IMR-90 (cell line): ENCODE data around the gene YPEL5. TPM values are rescaled to one million over a fixed set of nuclear protein-coding genes. Genes with fewer than 3 reads are reported as not detected.

Source experiments
- ATAC-seq: fragments of 200-7000 bp; cut with Tn5 transposase; 2 replicates; pipeline ENCODE4 v1.9.1; 2020; ENCODE audit warnings: low read depth, mild to moderate bottlenecking, moderate library complexity
- BruUV-seq: library from RNA; stranded (reverse); fragments of 400-500 nt; replicated peaks from 2 replicates; lab custom pipeline; 2021; lab: Mats Ljungman, UMichigan
- CTCF ChIA-PET: fragments of 300-600 bp; formaldehyde crosslinking; extraction: SDS; loops from one replicate; lab custom pipeline; 2021; ENCODE audit warnings: antibody characterized with exemption; lab: Yijun Ruan, JAX
- POLR2A ChIA-PET: fragments of 300-600 bp; sonication (Branson Sonifier 250); formaldehyde crosslinking; loops from one replicate; lab custom pipeline; 2022; ENCODE audit warnings: antibody characterized with exemption; ENCODE audit not compliant: unreplicated experiment; lab: Charles Lee
- DNase-seq: peaks from one replicate; pipeline ENCODE4 v3.0.0; 2013
- H2AFZ ChIP-seq: replicated peaks from 2 replicates; pipeline ENCODE3; 2013; ENCODE audit warnings: low read length, mild to moderate bottlenecking; ENCODE audit not compliant: poor library complexity
- H2AK5ac ChIP-seq: 2 replicates; pipeline ENCODE4 v1.6.1; 2013; ENCODE audit warnings: low read depth, low read length, inconsistent platforms
- H2AK9ac ChIP-seq: replicated peaks from 2 replicates; pipeline ENCODE3; 2013; ENCODE audit warnings: mild to moderate bottlenecking, low read depth, low read length, moderate library complexity; ENCODE audit not compliant: poor library complexity
- H2BK120ac ChIP-seq: 2 replicates; pipeline ENCODE4 v1.6.1; 2013; ENCODE audit warnings: low read depth, low read length, inconsistent platforms
- H2BK15ac ChIP-seq: 3 replicates; pipeline ENCODE4 v1.6.1; 2013; ENCODE audit warnings: low read depth, low read length, inconsistent platforms
- H2BK20ac ChIP-seq: 2 replicates; pipeline ENCODE4 v1.6.1; 2013; ENCODE audit warnings: low read depth, mild to moderate bottlenecking, inconsistent platforms, low read length, moderate library complexity
- H2BK5ac ChIP-seq: 2 replicates; pipeline ENCODE4 v1.6.1; 2013; ENCODE audit warnings: mild to moderate bottlenecking, low read depth, low read length, inconsistent platforms; ENCODE audit not compliant: poor library complexity, severe bottlenecking
- H3K14ac ChIP-seq: replicated peaks from 2 replicates; pipeline ENCODE4 v1.6.1; 2013; ENCODE audit warnings: low read depth, low read length, inconsistent platforms
- H3K18ac ChIP-seq: 2 replicates; pipeline ENCODE4 v1.6.1; 2013; ENCODE audit warnings: low read depth, low read length, control low read depth
- H3K23ac ChIP-seq: 2 replicates; pipeline ENCODE4 v1.6.1; 2013; ENCODE audit warnings: low read depth, low read length, inconsistent platforms
- H3K27ac ChIP-seq: 2 replicates; pipeline ENCODE4 v1.5.1; 2013; ENCODE audit warnings: mild to moderate bottlenecking, control low read depth, low read length; ENCODE audit not compliant: insufficient read depth
- H3K27me3 ChIP-seq: 2 replicates; pipeline ENCODE4 v1.6.1; 2013; ENCODE audit warnings: low read length; ENCODE audit not compliant: control insufficient read depth, insufficient read depth
- H3K36me3 ChIP-seq: 2 replicates; pipeline ENCODE4 v1.6.1; 2013; ENCODE audit warnings: low read length, mixed read lengths; ENCODE audit not compliant: control insufficient read depth, insufficient read depth
- H3K4ac ChIP-seq: 2 replicates; pipeline ENCODE4 v1.6.1; 2013; ENCODE audit warnings: low read depth, low read length, inconsistent platforms
- H3K4me1 ChIP-seq: 2 replicates; pipeline ENCODE4 v1.6.1; 2013; ENCODE audit warnings: low read length, mixed read lengths; ENCODE audit not compliant: control insufficient read depth, insufficient read depth
- H3K4me2 ChIP-seq: 2 replicates; pipeline ENCODE4 v1.6.1; 2013; ENCODE audit warnings: low read depth, mild to moderate bottlenecking, control low read depth, low read length, moderate library complexity
- H3K4me3 ChIP-seq: 2 replicates; pipeline ENCODE4 v1.5.1; 2013; ENCODE audit warnings: low read depth, mild to moderate bottlenecking, control low read depth, low read length, moderate library complexity; ENCODE audit not compliant: insufficient read depth
- H3K56ac ChIP-seq: 2 replicates; pipeline ENCODE4 v1.6.1; 2013; ENCODE audit warnings: low read length, inconsistent platforms; ENCODE audit not compliant: insufficient read depth; ENCODE audit errors: extremely low read depth
- H3K79me1 ChIP-seq, 2 experiments: 2 replicates each; pipeline ENCODE4 v1.6.1; 2013; ENCODE audit warnings: low read length in 2 of 2, inconsistent platforms in 1 of 2, low read depth in 1 of 2
- H3K9ac ChIP-seq: 2 replicates; pipeline ENCODE4 v1.6.1; 2013; ENCODE audit warnings: low read depth, low read length, control low read depth
- H3K9me1 ChIP-seq: 2 replicates; pipeline ENCODE4 v1.6.1; 2013; ENCODE audit warnings: low read length, inconsistent platforms; ENCODE audit not compliant: insufficient read depth
- H3K9me3 ChIP-seq: 2 replicates; pipeline ENCODE4 v1.6.1; 2013; ENCODE audit warnings: low read length; ENCODE audit not compliant: control insufficient read depth, insufficient read depth
- H4K20me1 ChIP-seq: 2 replicates; pipeline ENCODE4 v1.6.1; 2013; ENCODE audit warnings: low read length, inconsistent platforms; ENCODE audit not compliant: insufficient read depth
- H4K5ac ChIP-seq: 2 replicates; pipeline ENCODE4 v1.6.1; 2013; ENCODE audit warnings: mild to moderate bottlenecking, low read depth, low read length, control low read depth
- H4K8ac ChIP-seq, 2 experiments: 2 replicates each; pipeline ENCODE4 v1.6.1; 2013; ENCODE audit warnings: low read depth in 2 of 2, low read length in 2 of 2, control low read depth in 1 of 2, inconsistent platforms in 1 of 2
- H4K91ac ChIP-seq: 2 replicates; pipeline ENCODE4 v1.6.1; 2013; ENCODE audit warnings: low read depth, low read length, inconsistent platforms; ENCODE audit not compliant: insufficient read depth
- MXI1 ChIP-seq: IDR thresholded peaks from 2 replicates; pipeline ENCODE4 v1.6.1; 2012; ENCODE audit warnings: low read depth, mild to moderate bottlenecking, low read length, moderate library complexity, borderline replicate concordance
- NFE2L2 ChIP-seq: fragments of 150-350 bp; IDR thresholded peaks from 2 replicates; pipeline ENCODE4 v1.6.1; 2016; ENCODE audit warnings: low read depth, mild to moderate bottlenecking, low read length
- WGBS, 2 experiments: methylation state at CpG; one replicate each; pipeline versions ENCODE4 v1.1.5 to v1.1.7; 2013; ENCODE audit warnings: missing lambda C conversion rate in 2 of 2; ENCODE audit not compliant: insufficient read length in 1 of 2; ENCODE audit errors: extremely low coverage in 2 of 2; 5-methylcytosine and 5-hydroxymethylcytosine counted together
- dilution Hi-C: fragments of 300-500 bp; cut with HindIII; formaldehyde crosslinking; loops from one replicate; pipeline ENCODE4 v1.14.3; 2018; ENCODE audit warnings: low sequenced_read_pairs; ENCODE audit not compliant: unreplicated experiment
- in situ Hi-C: fragments of 300-500 bp; cut with MboI; formaldehyde crosslinking; loops from 3 replicates; pipeline ENCODE4 v1.14.3; 2019; ENCODE audit warnings: low sequenced_read_pairs, inconsistent platforms, mixed read lengths
- intact Hi-C: fragments of 100-400 bp; cut with micrococcal nuclease; formaldehyde crosslinking; loops from 2 replicates; pipeline ENCODE4 v1.10.0; 2022
- polyA plus RNA-seq, 3 experiments: library from polyadenylated mRNA; depleted of rRNA; stranded (reverse); fragments of >200 nt; gene quantifications; 2 replicates each; pipeline ENCODE4 v1.2.3, GENCODE V29; 2012; ENCODE audit warnings: low replicate concordance in 1 of 3
- total RNA-seq: library from RNA; depleted of rRNA; stranded (reverse); fragments of >200 nt; gene quantifications from 2 replicates; pipeline ENCODE4 v1.2.3, GENCODE V29; 2012

The YPEL5 gene
- total and polyA plus RNA-seq, 2 of the 4 experiments (the other 2 are of a cell fraction) = 40.7 to 62.6 TPM

- in situ Hi-C loops = no loop called here
- H4K20me1 ChIP-seq = no peaks in the 10 kb centered on the region
- no peak overlapping the region for H3K14ac ChIP-seq
Observed at GRCh38 chr2:30104307-30104706, 42.5 kb upstream of the YPEL5 start.

More at GRCh38 chr2:30104307-30104706, 42.5 kb upstream of the YPEL5 start:
- no peak overlapping the region for H3K9ac ChIP-seq
- H3K9me3 ChIP-seq = no peaks in the 10 kb centered on the region
- H2AK5ac ChIP-seq = no peak overlapping the region
- H3K4me2 ChIP-seq = no peak overlapping the region
- H2BK20ac ChIP-seq = no peak overlapping the region
- H3K9me1 ChIP-seq = no peaks in the 10 kb centered on the region; the same call in 1 of the 2 replicates
- H3K4me1 ChIP-seq = peaks cover 1% of the 10 kb centered on the region; the same call in 1 of the 2 replicates
- no peak overlapping the region for H2AK9ac ChIP-seq
- no peak overlapping the region for H3K27ac ChIP-seq
- no peak overlapping the region for H4K5ac ChIP-seq
- DNase-seq = no peak
- no TSS peak for BruUV-seq
- no peak overlapping the region for H3K18ac ChIP-seq
- H2BK5ac ChIP-seq = no peak overlapping the region
- no peaks in the 10 kb centered on the region for H3K36me3 ChIP-seq
- H4K8ac ChIP-seq = no peak overlapping the region
- 40% methylated on average over 2 of the region's 2 CpGs; no CpG with 5 or more reads in 1 of the 2 experiments for WGBS, 2 experiments
- ATAC-seq = no peak
- no peak overlapping the region for H3K56ac ChIP-seq
- no peaks in the 10 kb centered on the region; the same call in 1 of the 2 replicates for H3K27me3 ChIP-seq
- ChIA-PET CTCF (interaction anchor here (0.7 kb wide), 1 partner anchor 11 kb away, joined by 8 read pairs; no protein-coding TSS in a partner anchor), POLR2A (no interaction called here)
- dilution Hi-C loops (no loop called here), intact Hi-C loops (no loop called here)
- H2BK15ac ChIP-seq = no peak overlapping the region
- no peak overlapping the region for H2BK120ac ChIP-seq
- H3K79me1 ChIP-seq = no peaks in the 10 kb centered on the region
- H3K23ac ChIP-seq = no peak overlapping the region
- TF ChIP-seq NFE2L2 (no peak), MXI1 (no peak)
- no peak overlapping the region for H4K91ac ChIP-seq
- H3K4ac ChIP-seq = no peak overlapping the region
- H3K4me3 ChIP-seq = no peak overlapping the region
- peak overlapping the region; percentile 5 for H2AFZ ChIP-seq
